Psoas muscle (tissue), 8 donors: ENCODE results near the gene TMEM150A. TPM values are rescaled to one million over a fixed set of nuclear protein-coding genes. Genes with fewer than 3 reads are reported as not detected.
"Not testable (repeated sequence)": the region's sequence is repeated elsewhere in the genome, so short reads cannot be mapped to it uniquely, and the experiment has no call there.

ENCODE experiments used
- ATAC-seq, 4 donors: fragments of 200-7000 bp; cut with Tn5 transposase; one replicate each; pipeline ENCODE4 v1.9.1; 2020; ENCODE audit warnings: moderate library complexity in 3 of 4, mild to moderate bottlenecking in 2 of 4
- DNase-seq, 2 donors: peaks; one replicate each; pipeline ENCODE4 v3.0.0-alpha.2; 2020
- H3K27ac ChIP-seq: fragments of 200-600 bp; one replicate; pipeline ENCODE4 v1.8.0; 2022
- H3K27me3 ChIP-seq, 3 donors: fragments of 200-600 bp in 1 of 3; one replicate each; pipeline versions ENCODE4 v1.6.1 to v1.8.0; 2013 to 2022; ENCODE audit warnings: low read length in 2 of 3, mild to moderate bottlenecking in 2 of 3, moderate library complexity in 1 of 3; ENCODE audit not compliant: insufficient read depth in 3 of 3
- H3K36me3 ChIP-seq, 2 donors: fragments of 200-600 bp in 1 of 2; one replicate each; pipeline versions ENCODE4 v1.6.1 to v1.8.0; 2013 to 2022; ENCODE audit warnings: low read depth in 1 of 2, mild to moderate bottlenecking in 1 of 2, moderate library complexity in 1 of 2; ENCODE audit not compliant: insufficient read depth in 1 of 2
- H3K4me1 ChIP-seq: fragments of 200-600 bp; one replicate; pipeline ENCODE4 v1.8.0; 2022
- H3K4me3 ChIP-seq: fragments of 200-600 bp; one replicate; pipeline ENCODE4 v1.8.0; 2022; ENCODE audit warnings: mild to moderate bottlenecking
- H3K9me3 ChIP-seq: fragments of 200-600 bp; one replicate; pipeline ENCODE4 v1.8.0; 2022
- WGBS, 3 donors: extraction: QIAGEN DNeasy Blood & Tissue Kit; methylation state at CpG; one replicate each; pipeline versions ENCODE4 v1.1.6 to v1.1.7; 2013; 5-methylcytosine and 5-hydroxymethylcytosine counted together
- intact Hi-C, 2 donors: fragments of 100-400 bp; cut with DNase I; formaldehyde crosslinking; loops; one replicate each; pipeline versions ENCODE4 v1.11.0 to v1.14.2; 2022
- polyA plus RNA-seq, 3 donors: library from polyadenylated mRNA; stranded (reverse); fragments of 200-250 nt; gene quantifications; one replicate each; pipeline ENCODE4 v1.2.3, GENCODE V29; 2013
- total RNA-seq, 4 donors: library from RNA; stranded (reverse); fragmentation: NEBNext Ultra II Directional in 2 of 4; extraction: Animal tissue kit (Norgen Biotek cat#: 25700) in 2 of 4; gene quantifications; one replicate each; pipeline versions ENCODE4 v1.2.1 to v1.2.4, GENCODE V29; 2021 to 2023
- TF ChIP-seq, protein P1 (sequence below): fragments of 200-600 bp; IDR thresholded peaks from one replicate; pipeline ENCODE4 v1.8.0; 2022; ENCODE audit warnings: antibody characterized with exemption
- donor health status: healthy with polysubstance abuse.
- donor health status: DM: no; HTN: no; CAD: no; lungs with moderate emphysema.
- donor health status: Bipolar disorder and iron deficiency.
- donor health status: healthy.
- donor health status: DM: yes; HTN: yes; CAD: no.
- donor health status: DM: no; HTN: no; CAD: no.
- donor health status: DM: no; HTN: no; CAD: no.
- donor health status: DM: yes; HTN: yes; CAD: no.

TMEM150A gene
- total and polyA plus RNA-seq, 7 donors, result 17.4 to 82.6 (median 33.8) TPM

DNA sequence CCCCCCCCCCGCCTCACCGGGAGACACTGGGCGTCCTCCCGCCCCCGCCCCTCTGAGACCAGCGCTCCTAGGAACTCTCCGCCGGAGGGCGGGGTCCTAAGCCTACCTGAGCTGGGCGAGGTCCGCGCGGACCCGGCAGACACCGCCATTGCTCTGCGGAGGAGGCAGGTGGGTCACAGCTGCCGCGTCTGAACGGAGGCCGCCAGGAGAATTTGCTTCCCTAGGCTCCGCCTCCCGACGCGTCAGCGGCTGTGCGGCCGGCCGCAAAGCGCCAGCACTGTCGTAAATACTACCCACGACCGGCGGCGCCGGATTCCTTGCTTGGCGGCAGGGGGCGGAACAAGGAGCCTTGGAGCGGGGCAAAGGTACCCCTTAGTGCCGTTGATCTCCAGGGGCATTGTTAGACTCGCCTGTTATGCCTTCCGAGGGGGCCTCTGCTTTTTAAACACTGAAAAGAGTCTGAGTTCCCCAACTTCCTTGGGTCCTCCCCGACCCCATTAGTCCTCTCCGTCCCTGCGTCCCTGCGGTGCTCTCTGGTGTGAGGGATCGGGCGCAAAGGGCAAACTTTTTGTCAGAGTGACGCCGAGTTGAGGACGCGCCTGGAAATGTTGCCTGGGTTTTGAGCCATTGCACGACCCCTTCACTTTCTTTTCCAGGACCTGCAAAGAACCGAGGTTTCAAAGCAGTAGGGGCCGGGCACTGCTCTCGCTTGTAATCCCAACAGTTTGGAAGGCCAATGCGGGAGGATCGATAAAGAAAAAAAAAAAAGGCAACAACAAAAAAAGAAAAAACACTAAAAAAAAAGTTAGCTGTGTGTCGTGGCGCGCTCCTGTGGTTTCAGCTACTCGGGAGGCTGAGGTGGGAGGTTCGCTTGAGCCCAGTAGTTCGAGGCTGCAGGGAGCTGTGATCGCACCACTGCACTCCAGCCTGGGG is 41.0 kb downstream of the TMEM150A start, which contains the start of gene GGCX:
Gene GGCX (minus strand): TSS at position 214 of the 933 bp plus-strand sequence. CDS start 65 bp downstream, at position 149.
- intact Hi-C loops, result loop anchor here (5.0 kb wide), 1 partner anchor 36 kb away; the partner anchor contains the start of gene RNF181 (in 2 of the 2)
- Histone ChIP-seq H3K9me3 (no peaks in the 10 kb centered on the region), H3K4me3 (peak within 1 kb of the TSS; percentile 81), H3K4me1 (peaks cover 12% of the 10 kb centered on the region), H3K27ac (peak within 1 kb of the TSS; percentile 88), H3K36me3 (peaks cover 4 to 31% of the 10 kb centered on the region in 2 donors), H3K27me3 (no peaks in the 10 kb centered on the region)
- ATAC-seq, result peak; percentile 94 to 97 (median 96)
- DNase-seq, result peak; percentile 97 to 98
- TF ChIP-seq, protein P1, sequence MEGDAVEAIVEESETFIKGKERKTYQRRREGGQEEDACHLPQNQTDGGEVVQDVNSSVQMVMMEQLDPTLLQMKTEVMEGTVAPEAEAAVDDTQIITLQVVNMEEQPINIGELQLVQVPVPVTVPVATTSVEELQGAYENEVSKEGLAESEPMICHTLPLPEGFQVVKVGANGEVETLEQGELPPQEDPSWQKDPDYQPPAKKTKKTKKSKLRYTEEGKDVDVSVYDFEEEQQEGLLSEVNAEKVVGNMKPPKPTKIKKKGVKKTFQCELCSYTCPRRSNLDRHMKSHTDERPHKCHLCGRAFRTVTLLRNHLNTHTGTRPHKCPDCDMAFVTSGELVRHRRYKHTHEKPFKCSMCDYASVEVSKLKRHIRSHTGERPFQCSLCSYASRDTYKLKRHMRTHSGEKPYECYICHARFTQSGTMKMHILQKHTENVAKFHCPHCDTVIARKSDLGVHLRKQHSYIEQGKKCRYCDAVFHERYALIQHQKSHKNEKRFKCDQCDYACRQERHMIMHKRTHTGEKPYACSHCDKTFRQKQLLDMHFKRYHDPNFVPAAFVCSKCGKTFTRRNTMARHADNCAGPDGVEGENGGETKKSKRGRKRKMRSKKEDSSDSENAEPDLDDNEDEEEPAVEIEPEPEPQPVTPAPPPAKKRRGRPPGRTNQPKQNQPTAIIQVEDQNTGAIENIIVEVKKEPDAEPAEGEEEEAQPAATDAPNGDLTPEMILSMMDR, result peak; percentile 11
- WGBS, 3 donors, result 3 to 4% (median 4%) methylated on average over 60 to 64 of the region's 64 CpGs

GRCh38 chr2:85560812-85561279 is 41.7 kb downstream of the TMEM150A start:
- ATAC-seq, result peak in 2 of 4 donors; percentile 13 to 26
- Histone ChIP-seq H3K9me3 (no peaks in the 10 kb centered on the region), H3K36me3 (peaks cover 4 to 38% of the 10 kb centered on the region in 2 donors), H3K27ac (peak overlapping the region; percentile 88), H3K4me1 (peaks cover 12% of the 10 kb centered on the region), H3K27me3 (no peaks in the 10 kb centered on the region), H3K4me3 (peak overlapping the region; percentile 81)
- DNase-seq, result no peak
- TF ChIP-seq, protein P1, result no peak
- intact Hi-C loops, result loop anchor here (5.0 kb wide), 1 partner anchor 36 kb away; the partner anchor contains the start of gene RNF181 (in 2 of the 2)
- WGBS, 3 donors, result 3 to 4% (median 3%) methylated on average over 13 to 14 of the region's 14 CpGs

GRCh38 chr2:85560403-85560726 is 42.1 kb downstream of the TMEM150A start:
- peaks cover 4 to 43% of the 10 kb centered on the region in 2 donors for H3K36me3 ChIP-seq
- ATAC-seq, H3K9me3 ChIP-seq, DNase-seq, H3K27me3 ChIP-seq: not testable (repeated sequence)
- intact Hi-C loops, result loop anchor here (5.0 kb wide), 1 partner anchor 37 kb away; the partner anchor contains the start of gene RNF181 (in 2 of the 2)
- peak overlapping the region; percentile 81 for H3K4me3 ChIP-seq
- H3K4me1 ChIP-seq, result peaks cover 12% of the 10 kb centered on the region
- H3K27ac ChIP-seq, result peak overlapping the region; percentile 88
- 77 to 81% (median 81%) methylated on average over 12 of the region's 12 CpGs for WGBS, 3 donors

GRCh38 chr2:85558160-85558559 is 44.3 kb downstream of the TMEM150A start:
- DNase-seq, result no peak
- peaks cover 7 to 65% of the 10 kb centered on the region in 2 donors for H3K36me3 ChIP-seq
- H3K4me3 ChIP-seq, result no peak overlapping the region
- ATAC-seq, result no peak
- WGBS, 3 donors, result 95 to 100% (median 96%) methylated on average over 1 of the region's 1 CpG
- H3K27me3 ChIP-seq, result no peaks in the 10 kb centered on the region
- H3K4me1 ChIP-seq, result peaks cover 12% of the 10 kb centered on the region
- H3K27ac ChIP-seq, result no peak overlapping the region
- intact Hi-C loops, result no loop called here
- H3K9me3 ChIP-seq, result no peaks in the 10 kb centered on the region
- TF ChIP-seq, protein P1, result no peak

GRCh38 chr2:85557130-85557529 is 45.4 kb downstream of the TMEM150A start:
- TF ChIP-seq, protein P1, result no peak
- DNase-seq (no peak), ATAC-seq (no peak)
- Histone ChIP-seq H3K4me3 (no peak overlapping the region), H3K27ac (no peak overlapping the region), H3K9me3 (no peaks in the 10 kb centered on the region), H3K4me1 (peaks cover 12% of the 10 kb centered on the region), H3K27me3 (no peaks in the 10 kb centered on the region), H3K36me3 (peaks cover 7 to 75% of the 10 kb centered on the region in 2 donors)
- intact Hi-C loops, result loop anchor here in 1 of 2 donors (2.0 kb wide), 1 partner anchor 128 kb away; no protein-coding TSS in a partner anchor
- WGBS, 3 donors, result 91 to 95% (median 93%) methylated on average over 5 of the region's 5 CpGs
